ENCODE measurements around the gene BCL7C. TPM values are rescaled to one million over a fixed set of nuclear protein-coding genes. Genes with fewer than 3 reads are reported as not detected.

The BCL7C gene
- total RNA-seq, 4 donors from 2014 or later = 39.2 to 48.7 (median 42.0) TPM

- no peaks in the 10 kb centered on the region for H3K9me3 ChIP-seq
- TF ChIP-seq POLR2AphosphoS5 (IDR thresholded peaks at IDR 0.05) (peak; percentile 40), POLR2A (IDR thresholded peaks at IDR 0.05) (no peak), EP300 (IDR thresholded peaks at IDR 0.05) (no peak), CTCF (IDR thresholded peaks at IDR 0.05) (peak in 1 of 4 experiments; percentile 20)
- WGBS, 2 donors (ENCODE audit: low coverage in 1 of 2) = 0% methylated on average over 2 to 8 of the region's 42 CpGs
- H3K36me3 ChIP-seq = peaks cover 0 to 19% of the 10 kb centered on the region in 2 donors
- no peaks in the 10 kb centered on the region for H3K27me3 ChIP-seq
- peak overlapping the region; percentile 75 to 99 (median 92) for H3K27ac ChIP-seq
- peaks cover 0 to 40% (median 12%) of the 10 kb centered on the region in 3 donors for H3K4me1 ChIP-seq
- ATAC-seq = peak; percentile 86
- H3K4me3 ChIP-seq = peak overlapping the region; percentile 75 to 83
Observed at GRCh38 chr16:30922420-30922959, 28.6 kb upstream of the BCL7C start.

GRCh38 chr16:30921748-30922419 lies 28.0 kb upstream of the BCL7C start:
- Histone ChIP-seq H3K27me3 (no peaks in the 10 kb centered on the region), H3K27ac (peak overlapping the region; percentile 56 to 99 (median 92)), H3K36me3 (peaks cover 0 to 13% of the 10 kb centered on the region in 2 donors), H3K9me3 (no peaks in the 10 kb centered on the region), H3K4me1 (peaks cover 0 to 34% (median 12%) of the 10 kb centered on the region in 3 donors), H3K4me3 (peak overlapping the region; percentile 47 to 83)
- ATAC-seq = peak; percentile 29
- peak in 3 of 4 experiments; percentile 91 to 94 (median 93) for TF ChIP-seq CTCF (IDR thresholded peaks at IDR 0.05)
- TF ChIP-seq POLR2AphosphoS5 (IDR thresholded peaks at IDR 0.05) = no peak
- no peak for TF ChIP-seq EP300 (IDR thresholded peaks at IDR 0.05)
- 0 to 1% methylated on average over 14 of the region's 37 CpGs for WGBS, 2 donors (ENCODE audit: low coverage in 1 of 2)

- WGBS, 2 donors (ENCODE audit: low coverage in 1 of 2) = 24 to 34% methylated on average over 5 to 6 of the region's 6 CpGs
- peaks cover 0 to 34% (median 12%) of the 10 kb centered on the region in 3 donors for H3K4me1 ChIP-seq
- ATAC-seq = no peak
- peaks cover 0 to 8% of the 10 kb centered on the region in 2 donors for H3K36me3 ChIP-seq
- no peaks in the 10 kb centered on the region for H3K27me3 ChIP-seq
- no peaks in the 10 kb centered on the region for H3K9me3 ChIP-seq
- H3K27ac ChIP-seq = peak overlapping the region in 3 of 4 donors; percentile 89 to 99 (median 96)
- peak overlapping the region; percentile 47 to 83 for H3K4me3 ChIP-seq
- TF ChIP-seq POLR2A (IDR thresholded peaks at IDR 0.05) (no peak), CTCF (IDR thresholded peaks at IDR 0.05) (no peak), POLR2AphosphoS5 (IDR thresholded peaks at IDR 0.05) (no peak), EP300 (IDR thresholded peaks at IDR 0.05) (no peak)
Observed at GRCh38 chr16:30921459-30921747, 27.5 kb upstream of the BCL7C start.

- WGBS, 2 donors (ENCODE audit: low coverage in 1 of 2) = 48 to 88% methylated on average over 1 to 2 of the region's 2 CpGs
- peaks cover 0 to 3% of the 10 kb centered on the region in 2 donors for H3K36me3 ChIP-seq
- peak overlapping the region in 3 of 4 donors; percentile 89 to 99 (median 96) for H3K27ac ChIP-seq
- no peak overlapping the region for H3K4me3 ChIP-seq
- no peaks in the 10 kb centered on the region for H3K27me3 ChIP-seq
- H3K4me1 ChIP-seq = peaks cover 0 to 34% (median 12%) of the 10 kb centered on the region in 3 donors
- no peaks in the 10 kb centered on the region for H3K9me3 ChIP-seq
- no peak for TF ChIP-seq POLR2A (IDR thresholded peaks at IDR 0.05)
- no peak for TF ChIP-seq EP300 (IDR thresholded peaks at IDR 0.05)
- no peak for TF ChIP-seq POLR2AphosphoS5 (IDR thresholded peaks at IDR 0.05)
- no peak for TF ChIP-seq CTCF (IDR thresholded peaks at IDR 0.05)
- no peak for ATAC-seq
Observed at GRCh38 chr16:30920891-30921290, 27.0 kb upstream of the BCL7C start.

- no peak for TF ChIP-seq CTCF (IDR thresholded peaks at IDR 0.05)
- no peak for TF ChIP-seq POLR2A (IDR thresholded peaks at IDR 0.05)
- no peak for TF ChIP-seq EP300 (IDR thresholded peaks at IDR 0.05)
- TF ChIP-seq POLR2AphosphoS5 (IDR thresholded peaks at IDR 0.05) = no peak
- 80 to 83% methylated on average over 1 of the region's 1 CpG for WGBS, 2 donors (ENCODE audit: low coverage in 1 of 2)
- Histone ChIP-seq H3K27ac (no peak overlapping the region), H3K27me3 (no peaks in the 10 kb centered on the region), H3K4me1 (peaks cover 0 to 12% (median 5%) of the 10 kb centered on the region in 3 donors), H3K9me3 (no peaks in the 10 kb centered on the region), H3K4me3 (no peak overlapping the region), H3K36me3 (no peaks in the 10 kb centered on the region)
- ATAC-seq = no peak
Observed at GRCh38 chr16:30918614-30919013, 24.7 kb upstream of the BCL7C start.
